ENCODE results near the gene CLPSL2.

The CLPSL2 gene

GRCh38 chr6:35788423-35788982, 12.1 kb downstream of the CLPSL2 start:
- Histone ChIP-seq H3K4me3 (no peak overlapping the region), H3K27ac (no peak overlapping the region), H3K4me1 (no peaks in the 10 kb centered on the region), H4K20me1 (0 out of 22 replicates have a peak, but pooled peaks cover 0 to 4% (median 0%) of the 10 kb centered on the region in 11 experiments), H3K36me3 (no peaks in the 10 kb centered on the region), H3K9me3 (replicated peaks in 1 of 11) (no peaks in the 10 kb centered on the region), H3K9ac (no peak overlapping the region), H3K27me3 (peaks cover 0 to 16% (median 11%) of the 10 kb centered on the region in 11 experiments; a peak in 9 of 22 replicates), H3K4me2 (no peak overlapping the region)
- TF ChIP-seq Cebpa-rat (IDR thresholded peaks at IDR 0.05): no peak

DNA sequence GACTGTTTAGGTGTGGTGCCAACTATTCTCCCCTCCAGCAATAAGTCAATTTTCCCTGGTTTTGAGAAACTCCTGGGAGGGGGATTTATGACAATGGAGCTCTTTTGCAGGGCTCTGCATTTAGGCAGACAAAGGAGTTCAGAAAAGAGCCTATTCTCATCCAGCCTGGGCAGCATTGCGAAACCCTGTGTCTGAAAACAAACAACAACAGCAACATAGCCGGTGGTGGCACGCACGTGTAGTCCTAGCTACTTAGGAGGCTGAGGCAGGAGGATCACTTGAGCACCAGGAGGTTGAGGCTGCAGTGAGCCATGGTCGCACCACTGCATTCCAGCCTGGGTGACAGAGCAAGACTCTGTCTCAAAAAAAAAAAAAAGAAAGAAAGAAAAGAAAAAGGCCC, 14.3 kb downstream of the CLPSL2 start:
- TF ChIP-seq Cebpa-rat (IDR thresholded peaks at IDR 0.05): peak in 8 of 11 experiments; percentile 44 to 90 (median 65); a peak in 13 of 22 replicates
- H3K9me3 ChIP-seq (replicated peaks in 1 of 11): no peaks in the 10 kb centered on the region
- H3K27ac ChIP-seq: no peak overlapping the region
- no peak overlapping the region for H3K9ac ChIP-seq
- peaks cover 0 to 4% (median 0%) of the 10 kb centered on the region in 11 experiments; a peak in 1 of 22 replicates for H4K20me1 ChIP-seq
- peaks cover 0 to 16% (median 11%) of the 10 kb centered on the region in 11 experiments; a peak in 9 of 22 replicates for H3K27me3 ChIP-seq
- no peak overlapping the region for H3K4me3 ChIP-seq
- no peak overlapping the region for H3K4me2 ChIP-seq
- H3K4me1 ChIP-seq: no peaks in the 10 kb centered on the region
- no peaks in the 10 kb centered on the region for H3K36me3 ChIP-seq

- no peak overlapping the region for H3K9ac ChIP-seq
- H3K9me3 ChIP-seq (replicated peaks in 1 of 11): no peaks in the 10 kb centered on the region
- peaks cover 0 to 10% (median 0%) of the 10 kb centered on the region in 10 experiments; a peak in 2 of 20 replicates for H3K4me1 ChIP-seq
- H3K27ac ChIP-seq: no peak overlapping the region
- H3K36me3 ChIP-seq: no peaks in the 10 kb centered on the region
- no peaks in the 10 kb centered on the region for H3K27me3 ChIP-seq
- no peak overlapping the region for H3K4me2 ChIP-seq
- peaks cover 0 to 4% (median 0%) of the 10 kb centered on the region in 11 experiments; a peak in 2 of 22 replicates for H4K20me1 ChIP-seq
- no peak; a peak in 1 of 22 replicates for TF ChIP-seq Cebpa-rat (IDR thresholded peaks at IDR 0.05)
- no peak overlapping the region for H3K4me3 ChIP-seq
Measured at GRCh38 chr6:35794536-35795452, 18.4 kb downstream of the CLPSL2 start.

DNA sequence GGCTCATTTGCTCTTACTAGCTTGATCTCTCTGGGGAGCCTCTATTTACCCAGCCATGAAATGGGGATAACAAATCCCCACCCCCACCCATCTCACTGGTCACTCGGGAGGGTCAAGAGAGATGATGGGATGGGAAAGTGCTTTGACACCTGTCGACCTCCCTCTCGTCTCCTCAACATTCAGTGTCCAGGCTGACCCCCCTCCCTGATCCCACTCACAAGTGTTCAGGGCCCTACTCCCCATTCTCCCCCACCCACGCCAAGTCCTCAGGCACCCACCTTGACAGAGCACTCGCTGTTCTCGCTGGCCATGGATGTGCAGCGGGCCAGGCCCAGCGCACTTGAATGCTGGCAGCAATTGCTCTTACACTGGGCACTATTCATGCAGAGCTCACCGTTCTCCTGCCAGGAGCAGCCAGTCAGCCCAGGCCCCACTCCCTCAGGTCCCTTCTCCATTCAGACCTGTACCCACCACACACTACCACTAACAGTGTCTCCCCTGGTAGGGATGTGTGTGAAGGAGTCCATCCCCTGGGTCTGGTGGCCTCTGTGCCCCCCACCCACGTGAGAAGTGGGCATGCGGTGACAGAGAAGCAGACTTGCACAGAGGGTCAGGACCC, 19.2 kb downstream of the CLPSL2 start:
- TF ChIP-seq Cebpa-rat (IDR thresholded peaks at IDR 0.05): no peak
- Histone ChIP-seq H3K9me3 (replicated peaks in 1 of 11) (no peaks in the 10 kb centered on the region), H4K20me1 (peaks cover 0 to 4% (median 0%) of the 10 kb centered on the region in 11 experiments; a peak in 2 of 22 replicates), H3K36me3 (no peaks in the 10 kb centered on the region), H3K27ac (no peak overlapping the region), H3K9ac (no peak overlapping the region), H3K4me1 (peaks cover 0 to 10% (median 0%) of the 10 kb centered on the region in 10 experiments; a peak in 2 of 20 replicates), H3K27me3 (no peaks in the 10 kb centered on the region), H3K4me3 (no peak overlapping the region), H3K4me2 (no peak overlapping the region)

DNA sequence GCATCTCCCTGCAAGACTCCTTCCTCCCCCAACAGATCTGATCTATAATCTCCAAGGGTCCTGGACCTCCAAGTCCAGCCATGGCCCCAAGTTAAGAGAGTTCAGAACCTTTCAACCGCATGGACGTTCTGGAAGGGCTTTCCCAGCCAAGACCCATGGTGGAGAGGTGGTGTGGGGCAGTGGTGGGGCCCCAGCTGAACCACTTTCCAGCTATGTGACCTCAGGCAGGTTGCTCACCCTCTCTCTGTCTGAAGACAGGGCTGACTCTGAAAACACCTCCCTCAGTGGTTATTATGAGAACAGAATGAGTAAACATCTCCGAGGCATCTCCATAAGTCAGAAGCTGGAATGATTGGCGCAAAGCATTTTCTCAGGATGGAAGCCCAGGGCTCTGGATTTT, 19.8 kb downstream of the CLPSL2 start:
- no peaks in the 10 kb centered on the region for H3K9me3 ChIP-seq (replicated peaks in 1 of 11)
- peaks cover 0 to 4% (median 0%) of the 10 kb centered on the region in 11 experiments; a peak in 2 of 22 replicates for H4K20me1 ChIP-seq
- no peaks in the 10 kb centered on the region for H3K27me3 ChIP-seq
- H3K4me1 ChIP-seq: peaks cover 0 to 10% (median 0%) of the 10 kb centered on the region in 10 experiments; a peak in 2 of 20 replicates
- no peak for TF ChIP-seq Cebpa-rat (IDR thresholded peaks at IDR 0.05)
- H3K4me2 ChIP-seq: no peak overlapping the region
- no peak overlapping the region for H3K27ac ChIP-seq
- no peaks in the 10 kb centered on the region for H3K36me3 ChIP-seq
- H3K9ac ChIP-seq: no peak overlapping the region
- no peak overlapping the region for H3K4me3 ChIP-seq

DNA sequence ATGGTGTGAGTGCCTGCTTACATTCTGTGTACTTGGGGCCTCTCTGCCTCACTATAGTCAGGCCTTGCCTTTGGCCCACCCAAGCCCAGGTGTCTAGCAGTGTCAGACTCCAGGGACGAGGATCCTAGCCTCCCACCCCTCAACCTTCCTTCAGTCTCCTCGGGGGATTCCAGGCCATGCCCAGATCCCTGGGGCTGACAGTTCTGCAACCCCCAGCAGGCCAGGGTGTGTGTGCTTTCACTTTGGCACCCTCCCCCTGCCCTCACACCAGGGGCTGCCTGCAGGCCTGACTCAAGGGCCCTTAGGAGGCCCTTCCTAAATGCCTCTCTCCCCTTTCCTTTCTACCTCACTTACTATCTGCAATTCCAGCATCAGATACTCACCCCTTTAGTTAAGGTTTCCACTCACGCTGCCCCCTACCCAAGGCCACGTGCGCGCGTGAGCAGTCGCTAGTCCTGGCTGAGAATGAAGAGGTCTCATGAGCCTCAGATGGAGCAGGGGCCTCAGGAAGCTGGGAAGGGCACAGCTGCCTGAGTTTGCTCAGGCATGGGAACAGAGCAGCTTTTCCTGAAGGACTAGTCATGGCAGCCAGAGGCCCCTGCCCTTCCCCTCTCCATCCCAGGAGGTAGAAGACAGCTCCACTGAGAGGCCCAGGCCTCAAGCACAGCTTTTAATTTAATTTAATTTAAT, 21.6 kb downstream of the CLPSL2 start:
- H3K4me1 ChIP-seq: peaks cover 0 to 10% (median 0%) of the 10 kb centered on the region in 10 experiments; a peak in 2 of 20 replicates
- H3K4me2 ChIP-seq: 0 out of 22 replicates have a peak overlapping the region, but pooled peaks of 1 of the 11 experiments have one; percentile 0
- no peak for TF ChIP-seq Cebpa-rat (IDR thresholded peaks at IDR 0.05)
- no peaks in the 10 kb centered on the region for H3K36me3 ChIP-seq
- H3K9ac ChIP-seq: no peak overlapping the region
- no peak overlapping the region for H3K4me3 ChIP-seq
- H3K27me3 ChIP-seq: no peaks in the 10 kb centered on the region
- H4K20me1 ChIP-seq: no peaks in the 10 kb centered on the region; a peak in 2 of 22 replicates
- no peaks in the 10 kb centered on the region for H3K9me3 ChIP-seq (replicated peaks in 1 of 11)
- no peak overlapping the region for H3K27ac ChIP-seq

DNA sequence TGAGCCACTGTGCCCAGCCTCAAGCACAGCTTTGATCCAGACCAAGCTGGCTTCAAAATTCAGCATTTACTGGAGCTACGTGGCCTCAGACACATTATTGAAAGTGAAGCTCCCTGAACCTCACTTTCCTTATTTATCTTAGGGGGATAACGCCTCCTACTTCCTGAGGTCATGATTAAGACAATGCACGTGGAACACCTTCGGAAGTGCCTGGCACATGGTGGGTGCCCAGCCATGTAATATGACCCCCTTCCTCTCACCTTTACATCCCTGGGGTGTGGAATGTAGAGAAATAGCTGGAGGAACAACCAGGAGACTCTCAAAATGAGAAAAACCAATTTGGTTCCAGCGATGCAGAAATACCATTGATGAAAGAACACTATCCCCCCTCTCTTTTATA, 22.3 kb downstream of the CLPSL2 start:
- Histone ChIP-seq H3K27me3 (no peaks in the 10 kb centered on the region), H3K4me2 (no peak overlapping the region), H3K9me3 (replicated peaks in 1 of 11) (no peaks in the 10 kb centered on the region), H3K4me3 (no peak overlapping the region), H4K20me1 (no peaks in the 10 kb centered on the region; a peak in 2 of 22 replicates), H3K4me1 (peaks cover 0 to 10% (median 0%) of the 10 kb centered on the region in 10 experiments; a peak in 2 of 20 replicates), H3K9ac (no peak overlapping the region), H3K36me3 (no peaks in the 10 kb centered on the region), H3K27ac (no peak overlapping the region)
- TF ChIP-seq Cebpa-rat (IDR thresholded peaks at IDR 0.05): no peak

GRCh38 chr6:35801148-35801547, 24.8 kb downstream of the CLPSL2 start:
- no peaks in the 10 kb centered on the region for H3K9me3 ChIP-seq (replicated peaks in 1 of 11)
- H3K27ac ChIP-seq: no peak overlapping the region
- peaks cover 0 to 17% (median 2%) of the 10 kb centered on the region in 10 experiments; a peak in 6 of 20 replicates for H3K4me1 ChIP-seq
- H3K27me3 ChIP-seq: no peaks in the 10 kb centered on the region; a peak in 1 of 22 replicates
- no peak overlapping the region for H3K9ac ChIP-seq
- H3K36me3 ChIP-seq: no peaks in the 10 kb centered on the region
- TF ChIP-seq Cebpa-rat (IDR thresholded peaks at IDR 0.05): no peak
- no peak overlapping the region for H3K4me3 ChIP-seq
- H3K4me2 ChIP-seq: no peak overlapping the region
- H4K20me1 ChIP-seq: peaks cover 0 to 6% (median 0%) of the 10 kb centered on the region in 11 experiments; a peak in 2 of 22 replicates

All from BLaER1 treated with 17β-estradiol and CSF1 and Interleukin-3, amounts not matched to agents 10 nM and 100 nM (cell line).